Measurements from ENCODE around the gene PCSK6.

- TF ChIP-seq CTCF (conservative IDR thresholded peaks at IDR 0.05; ENCODE audit: low read length) (no peak), EZH2phosphoT487 (IDR thresholded peaks at IDR 0.05; ENCODE audit: borderline replicate concordance) (no peak)
Observed at GRCh38 chr15:101378171-101378755, 111.2 kb downstream of the PCSK6 start.
